ENCODE results near the gene ACSS3. TPM values are rescaled to one million over a fixed set of nuclear protein-coding genes. Genes with fewer than 3 reads are reported as not detected.

Gene ACSS3
- total RNA-seq, 1 donor from 2014 or later, result 15.7 TPM

- Mint-ChIP-seq H3K9me3 (no peaks in the 10 kb centered on the region), H3K27ac (ENCODE audit: unreplicated experiment) (no peak overlapping the region), H3K4me1 (peaks cover 28% of the 10 kb centered on the region), H3K4me3 (no peak overlapping the region), H3K27me3 (ENCODE audit: low read depth) (no peaks in the 10 kb centered on the region), H3K36me3 (ENCODE audit: low read depth) (no peaks in the 10 kb centered on the region)
- TF ChIP-seq, protein P1, sequence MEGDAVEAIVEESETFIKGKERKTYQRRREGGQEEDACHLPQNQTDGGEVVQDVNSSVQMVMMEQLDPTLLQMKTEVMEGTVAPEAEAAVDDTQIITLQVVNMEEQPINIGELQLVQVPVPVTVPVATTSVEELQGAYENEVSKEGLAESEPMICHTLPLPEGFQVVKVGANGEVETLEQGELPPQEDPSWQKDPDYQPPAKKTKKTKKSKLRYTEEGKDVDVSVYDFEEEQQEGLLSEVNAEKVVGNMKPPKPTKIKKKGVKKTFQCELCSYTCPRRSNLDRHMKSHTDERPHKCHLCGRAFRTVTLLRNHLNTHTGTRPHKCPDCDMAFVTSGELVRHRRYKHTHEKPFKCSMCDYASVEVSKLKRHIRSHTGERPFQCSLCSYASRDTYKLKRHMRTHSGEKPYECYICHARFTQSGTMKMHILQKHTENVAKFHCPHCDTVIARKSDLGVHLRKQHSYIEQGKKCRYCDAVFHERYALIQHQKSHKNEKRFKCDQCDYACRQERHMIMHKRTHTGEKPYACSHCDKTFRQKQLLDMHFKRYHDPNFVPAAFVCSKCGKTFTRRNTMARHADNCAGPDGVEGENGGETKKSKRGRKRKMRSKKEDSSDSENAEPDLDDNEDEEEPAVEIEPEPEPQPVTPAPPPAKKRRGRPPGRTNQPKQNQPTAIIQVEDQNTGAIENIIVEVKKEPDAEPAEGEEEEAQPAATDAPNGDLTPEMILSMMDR (conservative IDR thresholded peaks at IDR 0.05), result no peak
- no peak for DNase-seq (ENCODE audit: low read depth, low spot score)
Observed at GRCh38 chr12:81211306-81211705, 133.4 kb downstream of the ACSS3 start.

DNA sequence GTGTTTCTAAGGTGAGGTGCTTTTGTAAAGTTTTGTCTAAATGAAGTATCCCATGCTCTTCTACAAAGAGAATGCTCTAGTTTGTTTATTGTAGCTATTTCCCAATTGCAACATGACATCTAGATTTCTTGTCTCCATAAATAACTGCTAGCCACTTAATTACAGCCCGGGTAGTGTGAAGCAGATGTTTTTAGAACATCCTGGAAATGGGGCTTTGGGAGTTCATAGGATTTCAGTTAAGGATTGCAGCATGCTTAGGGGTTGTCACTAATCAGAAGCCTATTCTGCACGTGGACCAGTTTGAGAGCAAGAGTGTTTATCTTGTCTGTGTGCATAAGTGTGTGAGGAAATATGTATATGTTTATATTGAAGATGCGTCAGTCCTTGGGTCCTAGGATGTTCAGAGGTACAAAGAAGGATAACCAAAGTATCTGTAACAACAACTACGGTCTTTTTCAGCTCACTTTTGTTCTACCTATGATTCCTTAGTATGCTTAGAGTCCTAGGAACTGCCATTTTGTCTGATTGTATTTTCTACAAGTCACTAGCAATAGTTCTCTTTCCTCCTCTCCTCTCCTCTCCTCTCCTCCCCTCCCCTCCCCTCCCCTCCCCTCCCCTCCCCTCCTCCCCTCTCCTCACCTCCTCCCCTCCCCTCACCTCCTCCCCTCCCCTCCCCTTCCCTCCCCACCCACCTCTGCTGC, 135.3 kb downstream of the ACSS3 start:
- peaks cover 11% of the 10 kb centered on the region for H3K4me1 Mint-ChIP-seq

DNA sequence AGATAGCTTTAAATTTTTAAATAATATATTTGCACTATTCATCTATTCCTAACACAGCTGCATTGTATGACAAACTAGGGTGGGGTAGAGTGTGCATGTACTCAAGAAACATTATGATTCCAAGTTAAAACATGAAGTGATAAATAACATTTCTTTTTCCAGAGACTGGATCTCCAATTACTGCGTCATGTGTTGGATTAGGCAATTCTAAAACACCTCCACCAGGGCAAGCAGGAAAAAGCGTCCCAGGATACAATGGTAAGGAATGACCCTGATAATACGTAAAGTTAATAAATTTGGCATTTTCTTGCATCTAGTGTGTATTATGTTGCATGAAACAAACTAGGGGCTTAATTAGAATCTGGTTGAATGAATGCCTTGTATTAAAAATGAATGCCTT, 138.9 kb downstream of the ACSS3 start:
- H3K4me3 Mint-ChIP-seq, result no peak overlapping the region
- peaks cover 2% of the 10 kb centered on the region for H3K4me1 Mint-ChIP-seq
- TF ChIP-seq, protein P1 (conservative IDR thresholded peaks at IDR 0.05), result no peak
- no peak for DNase-seq (ENCODE audit: low read depth, low spot score)
- H3K9me3 Mint-ChIP-seq, result no peaks in the 10 kb centered on the region
- no peak overlapping the region for H3K27ac Mint-ChIP-seq (ENCODE audit: unreplicated experiment)
- no peaks in the 10 kb centered on the region for H3K36me3 Mint-ChIP-seq (ENCODE audit: low read depth)
- H3K27me3 Mint-ChIP-seq (ENCODE audit: low read depth), result no peaks in the 10 kb centered on the region

More for the DNA sequence above, 135.3 kb downstream of the ACSS3 start:
- TF ChIP-seq, protein P1 (conservative IDR thresholded peaks at IDR 0.05), result no peak
- Mint-ChIP-seq H3K9me3 (no peaks in the 10 kb centered on the region), H3K4me3 (no peak overlapping the region), H3K36me3 (ENCODE audit: low read depth) (no peaks in the 10 kb centered on the region), H3K27ac (ENCODE audit: unreplicated experiment) (no peak overlapping the region), H3K27me3 (ENCODE audit: low read depth) (no peaks in the 10 kb centered on the region)
- DNase-seq (ENCODE audit: low read depth, low spot score), result no peak

DNA sequence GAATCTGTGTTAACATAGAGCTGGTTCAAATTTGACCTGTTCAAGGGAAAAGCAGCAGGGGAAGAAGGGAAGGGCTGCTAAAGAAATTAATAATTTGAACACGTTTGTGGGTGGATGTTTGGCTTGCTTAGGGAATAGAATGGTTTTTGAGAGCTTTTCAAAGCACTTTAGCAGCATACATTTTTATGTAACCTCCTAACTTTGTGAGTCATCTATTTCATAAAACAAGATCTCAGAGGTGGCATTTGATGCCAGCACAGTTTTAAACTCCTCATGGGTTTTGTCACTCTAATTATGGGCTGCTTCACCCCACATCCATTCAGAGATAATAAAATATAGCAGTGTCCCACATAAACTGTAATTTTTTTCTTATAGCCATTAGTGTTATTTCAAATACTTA, 143.8 kb downstream of the ACSS3 start:
- Mint-ChIP-seq H3K4me3 (no peak overlapping the region), H3K27ac (ENCODE audit: unreplicated experiment) (no peak overlapping the region), H3K27me3 (ENCODE audit: low read depth) (no peaks in the 10 kb centered on the region), H3K9me3 (no peaks in the 10 kb centered on the region), H3K4me1 (no peaks in the 10 kb centered on the region), H3K36me3 (ENCODE audit: low read depth) (no peaks in the 10 kb centered on the region)
- no peak for DNase-seq (ENCODE audit: low read depth, low spot score)
- TF ChIP-seq, protein P1 (conservative IDR thresholded peaks at IDR 0.05), result no peak

DNA sequence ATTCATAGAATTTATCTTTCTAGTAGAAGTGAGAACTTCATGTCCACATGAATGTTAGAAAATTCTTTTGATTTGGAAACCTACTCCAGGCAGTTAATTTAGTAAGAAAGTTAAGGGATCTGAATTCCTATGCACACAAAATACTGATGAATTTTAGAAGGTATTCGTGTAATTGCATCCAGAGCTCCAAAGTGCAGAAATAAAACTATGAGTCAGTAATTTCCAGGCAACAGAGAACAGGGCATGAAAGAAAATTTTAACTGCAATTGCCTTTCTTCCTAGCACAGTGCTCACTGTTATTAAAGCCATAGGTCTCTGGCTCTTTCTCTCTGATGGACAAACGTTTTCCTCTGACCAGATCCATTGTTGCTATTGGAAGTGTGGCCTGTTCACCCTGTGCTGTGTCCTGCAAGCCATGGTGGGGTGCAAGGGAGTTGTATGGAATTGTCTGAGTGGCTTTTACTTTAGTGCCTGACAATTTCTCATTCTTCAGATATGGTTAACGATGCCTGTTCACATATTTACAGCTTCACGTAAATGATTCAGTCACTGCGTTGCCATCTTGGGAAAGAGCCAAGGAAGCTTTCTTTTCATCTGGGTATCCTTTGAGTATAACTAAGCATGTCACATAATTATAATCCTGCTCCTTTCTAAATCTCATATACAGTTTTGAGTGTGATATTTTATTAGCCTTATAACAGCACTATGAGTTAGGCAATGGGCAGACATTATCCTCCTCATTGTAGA, 145.1 kb downstream of the ACSS3 start:
- no peak overlapping the region for H3K4me3 Mint-ChIP-seq
- no peaks in the 10 kb centered on the region for H3K27me3 Mint-ChIP-seq (ENCODE audit: low read depth)
- no peak overlapping the region for H3K27ac Mint-ChIP-seq (ENCODE audit: unreplicated experiment)
- no peaks in the 10 kb centered on the region for H3K9me3 Mint-ChIP-seq
- TF ChIP-seq, protein P1 (conservative IDR thresholded peaks at IDR 0.05), result no peak
- DNase-seq (ENCODE audit: low read depth, low spot score), result no peak
- no peaks in the 10 kb centered on the region for H3K4me1 Mint-ChIP-seq
- no peaks in the 10 kb centered on the region for H3K36me3 Mint-ChIP-seq (ENCODE audit: low read depth)

Data from neural crest cell (in vitro differentiated cells).